ENCODE results near the gene HOATZ.

HOATZ gene

DNA sequence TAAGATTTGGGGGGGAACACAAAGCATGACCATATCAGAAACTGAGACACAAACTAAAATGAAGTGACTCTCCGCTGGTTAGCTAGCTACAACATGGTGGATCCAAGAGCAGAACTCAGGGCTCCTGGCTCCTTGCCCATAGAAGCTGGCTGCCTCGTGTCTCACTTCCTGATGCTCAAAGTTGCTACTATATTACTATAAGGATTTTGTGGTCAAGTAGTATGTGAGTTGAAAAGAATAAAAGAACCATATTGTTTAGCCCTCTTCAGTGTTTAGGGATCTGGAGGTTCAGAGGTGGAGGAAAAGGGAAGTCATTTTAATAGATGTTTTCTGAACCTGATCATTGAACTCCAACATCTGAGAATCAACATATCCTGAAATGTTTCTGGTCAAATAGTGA lies 70.8 kb downstream of the HOATZ start:
- no peak for DNase-seq

DNA sequence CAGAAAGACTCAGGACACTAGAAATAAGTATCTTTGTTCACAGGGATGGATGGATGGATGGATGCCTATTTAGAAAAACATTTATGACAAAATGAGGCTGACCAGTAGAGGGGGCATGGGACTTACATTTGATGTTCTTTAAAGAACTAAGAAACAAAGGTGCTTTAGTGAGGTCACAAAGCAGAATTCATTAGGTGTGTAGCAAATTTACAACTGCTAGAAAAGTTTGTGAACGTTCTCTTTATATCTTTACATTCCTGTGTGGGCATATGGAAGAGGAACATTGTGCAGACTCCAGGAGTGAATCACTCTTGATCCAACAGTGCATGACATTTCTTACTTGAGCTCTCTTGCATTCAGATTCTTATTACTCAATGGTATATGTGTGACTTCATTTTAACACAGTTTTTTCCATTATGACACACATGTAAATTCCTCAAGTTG lies 71.8 kb downstream of the HOATZ start:
- no peak for DNase-seq

Measured in NCI-H187 treated with DMSO at 0.1 percent for 48 hours (cell line).